Measurements from ENCODE around the gene LAMB1.

Gene LAMB1

GRCh38 chr7:108014215-108014614, 11.3 kb upstream of the LAMB1 start:
- no peak overlapping the region for H3K4me3 ChIP-seq (ENCODE audit: low read length)
- DNase-seq (ENCODE audit: low read depth) = peak; percentile 31
- no peak for TF ChIP-seq CTCF (conservative IDR thresholded peaks at IDR 0.05; ENCODE audit: low read length)

- H3K4me3 ChIP-seq (ENCODE audit: low read length) = no peak overlapping the region
- TF ChIP-seq CTCF (conservative IDR thresholded peaks at IDR 0.05; ENCODE audit: low read length) = no peak
- DNase-seq (ENCODE audit: low read depth) = no peak
Measured at GRCh38 chr7:108012499-108013430, 9.8 kb upstream of the LAMB1 start.

GRCh38 chr7:108010377-108010776, 7.4 kb upstream of the LAMB1 start:
- no peak for TF ChIP-seq CTCF (conservative IDR thresholded peaks at IDR 0.05; ENCODE audit: low read length)
- H3K4me3 ChIP-seq (ENCODE audit: low read length) = no peak overlapping the region
- no peak for DNase-seq (ENCODE audit: low read depth)

GRCh38 chr7:108009873-108010272, 6.9 kb upstream of the LAMB1 start:
- DNase-seq (ENCODE audit: low read depth) = no peak
- no peak overlapping the region for H3K4me3 ChIP-seq (ENCODE audit: low read length)
- TF ChIP-seq CTCF (conservative IDR thresholded peaks at IDR 0.05; ENCODE audit: low read length) = no peak

- TF ChIP-seq CTCF (conservative IDR thresholded peaks at IDR 0.05; ENCODE audit: low read length) = no peak
- no peak overlapping the region for H3K4me3 ChIP-seq (ENCODE audit: low read length)
- DNase-seq (ENCODE audit: low read depth) = no peak
Measured at GRCh38 chr7:108008827-108009226, 5.9 kb upstream of the LAMB1 start.

- TF ChIP-seq CTCF (conservative IDR thresholded peaks at IDR 0.05; ENCODE audit: low read length) = no peak
- H3K4me3 ChIP-seq (ENCODE audit: low read length) = no peak overlapping the region
- no peak for DNase-seq (ENCODE audit: low read depth)
Measured at GRCh38 chr7:108008240-108008639, 5.3 kb upstream of the LAMB1 start.

- H3K4me3 ChIP-seq (ENCODE audit: low read length) = no peak overlapping the region
- TF ChIP-seq CTCF (conservative IDR thresholded peaks at IDR 0.05; ENCODE audit: low read length) = no peak
- DNase-seq (ENCODE audit: low read depth) = no peak
Measured at GRCh38 chr7:108007762-108008161, 4.8 kb upstream of the LAMB1 start.

All from AG10803 (cell line).